Esophagus muscularis mucosa (tissue), 4 donors: Measurements from ENCODE around the gene EPHA2. TPM values are rescaled to one million over a fixed set of nuclear protein-coding genes. Genes with fewer than 3 reads are reported as not detected.

Experiments used
- DNase-seq: peaks from one replicate; pipeline ENCODE4 v3.0.0-alpha.2; 2017; ENCODE audit errors: extremely low spot score
- H3K27ac ChIP-seq, 4 donors: fragments of 200-600 bp; sonication (generic); replicated peaks in 1 of 4; 1 replicate in 3 of 4; 2 replicates in 1 of 4; pipeline ENCODE4 v1.5.1; 2016 to 2019; ENCODE audit warnings: mild to moderate bottlenecking in 1 of 4
- H3K27me3 ChIP-seq, 4 donors: fragments of 200-600 bp; sonication (generic); one replicate each; pipeline versions ENCODE4 v1.5.1 to v1.6.0; 2016 to 2019
- H3K36me3 ChIP-seq, 4 donors: fragments of 200-600 bp; sonication (generic); one replicate each; pipeline ENCODE4 v1.5.1; 2016 to 2019
- H3K4me1 ChIP-seq, 4 donors: fragments of 200-600 bp; sonication (generic); one replicate each; pipeline ENCODE4 v1.5.1; 2016 to 2019
- H3K4me3 ChIP-seq, 4 donors: fragments of 200-600 bp; sonication (generic); 1 replicate in 2 of 4; 2 replicates in 2 of 4; pipeline ENCODE4 v1.5.1; 2016 to 2019; ENCODE audit warnings: mild to moderate bottlenecking in 4 of 4, moderate library complexity in 1 of 4
- H3K9me3 ChIP-seq, 4 donors: fragments of 200-600 bp; sonication (generic); 1 replicate in 3 of 4; 2 replicates in 1 of 4; pipeline ENCODE4 v1.5.1; 2016 to 2019
- EP300 ChIP-seq: sonication (generic); formaldehyde crosslinking; IDR thresholded peaks from one replicate; pipeline ENCODE4 v1.6.1; 2017; ENCODE audit warnings: antibody characterized with exemption
- POLR2A ChIP-seq: fragments of 450-650 bp; IDR thresholded peaks from one replicate; pipeline ENCODE4 v1.6.1; 2017; ENCODE audit warnings: antibody characterized with exemption, moderate library complexity, mild to moderate bottlenecking, low read depth
- POLR2AphosphoS5 ChIP-seq, 2 donors: sonication (generic); formaldehyde crosslinking; IDR thresholded peaks; one replicate each; pipeline ENCODE4 v1.6.1; 2017; ENCODE audit warnings: antibody characterized with exemption in 2 of 2
- WGBS: methylation state at CpG from one replicate; pipeline ENCODE4 v1.1.5; 2018; 5-methylcytosine and 5-hydroxymethylcytosine counted together
- intact Hi-C: fragments of 100-400 bp; cut with DNase I; formaldehyde crosslinking; loops from one replicate; pipeline ENCODE4 v1.15.1; 2023
- total RNA-seq, 4 donors: library from RNA; depleted of rRNA; stranded (reverse); fragments of >200 nt; gene quantifications; one replicate each; pipeline versions ENCODE4 v1.1.0 to v1.2.1, GENCODE V29; 2016
- TF ChIP-seq, protein P1 (sequence below), 3 experiments: fragments of 200-600 bp in 2 of 3; fragments of 450-650 bp in 1 of 3; sonication (generic) in 2 of 3; IDR thresholded peaks; one replicate each; pipeline ENCODE4 v1.5.1; 2017 to 2019; ENCODE audit warnings: antibody characterized with exemption in 3 of 3, mild to moderate bottlenecking in 2 of 3, moderate library complexity in 1 of 3

Gene EPHA2
- total RNA-seq, 4 donors from 2014 or later = 5.8 to 15.7 (median 11.3) TPM

DNA sequence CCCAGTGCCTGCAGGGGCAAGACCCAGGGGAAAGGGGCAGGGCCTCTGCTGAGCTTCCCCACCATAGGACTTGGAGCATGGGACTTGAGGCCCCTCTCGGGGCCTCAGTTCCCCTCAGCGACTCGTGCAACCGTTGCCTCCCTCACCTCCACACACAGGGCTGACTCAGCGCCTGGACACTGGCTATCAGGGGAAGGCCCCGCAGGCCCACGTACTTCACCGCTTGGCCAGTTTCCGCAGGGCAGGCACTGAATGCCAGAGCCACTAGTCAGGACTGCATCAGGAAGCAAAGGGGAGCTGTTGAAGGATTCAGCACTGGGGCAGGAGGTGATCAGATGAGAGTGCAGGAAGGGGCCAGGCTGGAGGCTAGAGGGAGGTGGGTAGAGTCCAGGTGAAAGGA, 66.9 kb downstream of the EPHA2 start:
- Histone ChIP-seq H3K27me3 (no peaks in the 10 kb centered on the region), H3K4me3 (no peak overlapping the region), H3K36me3 (no peaks in the 10 kb centered on the region), H3K27ac (no peak overlapping the region), H3K4me1 (peaks cover 0 to 17% (median 3%) of the 10 kb centered on the region in 4 donors), H3K9me3 (no peaks in the 10 kb centered on the region)
- DNase-seq = no peak
- WGBS = no CpG with 5 or more reads among the region's 9 CpGs
- intact Hi-C loops = loop anchor here (5.0 kb wide), 1 partner anchor 38 kb away; no protein-coding TSS in a partner anchor
- TF ChIP-seq POLR2AphosphoS5 (IDR thresholded peaks at IDR 0.05) (no peak), POLR2A (no peak), EP300 (no peak)
- TF ChIP-seq, protein P1, sequence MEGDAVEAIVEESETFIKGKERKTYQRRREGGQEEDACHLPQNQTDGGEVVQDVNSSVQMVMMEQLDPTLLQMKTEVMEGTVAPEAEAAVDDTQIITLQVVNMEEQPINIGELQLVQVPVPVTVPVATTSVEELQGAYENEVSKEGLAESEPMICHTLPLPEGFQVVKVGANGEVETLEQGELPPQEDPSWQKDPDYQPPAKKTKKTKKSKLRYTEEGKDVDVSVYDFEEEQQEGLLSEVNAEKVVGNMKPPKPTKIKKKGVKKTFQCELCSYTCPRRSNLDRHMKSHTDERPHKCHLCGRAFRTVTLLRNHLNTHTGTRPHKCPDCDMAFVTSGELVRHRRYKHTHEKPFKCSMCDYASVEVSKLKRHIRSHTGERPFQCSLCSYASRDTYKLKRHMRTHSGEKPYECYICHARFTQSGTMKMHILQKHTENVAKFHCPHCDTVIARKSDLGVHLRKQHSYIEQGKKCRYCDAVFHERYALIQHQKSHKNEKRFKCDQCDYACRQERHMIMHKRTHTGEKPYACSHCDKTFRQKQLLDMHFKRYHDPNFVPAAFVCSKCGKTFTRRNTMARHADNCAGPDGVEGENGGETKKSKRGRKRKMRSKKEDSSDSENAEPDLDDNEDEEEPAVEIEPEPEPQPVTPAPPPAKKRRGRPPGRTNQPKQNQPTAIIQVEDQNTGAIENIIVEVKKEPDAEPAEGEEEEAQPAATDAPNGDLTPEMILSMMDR (IDR thresholded peaks at IDR 0.05) = no peak

DNA sequence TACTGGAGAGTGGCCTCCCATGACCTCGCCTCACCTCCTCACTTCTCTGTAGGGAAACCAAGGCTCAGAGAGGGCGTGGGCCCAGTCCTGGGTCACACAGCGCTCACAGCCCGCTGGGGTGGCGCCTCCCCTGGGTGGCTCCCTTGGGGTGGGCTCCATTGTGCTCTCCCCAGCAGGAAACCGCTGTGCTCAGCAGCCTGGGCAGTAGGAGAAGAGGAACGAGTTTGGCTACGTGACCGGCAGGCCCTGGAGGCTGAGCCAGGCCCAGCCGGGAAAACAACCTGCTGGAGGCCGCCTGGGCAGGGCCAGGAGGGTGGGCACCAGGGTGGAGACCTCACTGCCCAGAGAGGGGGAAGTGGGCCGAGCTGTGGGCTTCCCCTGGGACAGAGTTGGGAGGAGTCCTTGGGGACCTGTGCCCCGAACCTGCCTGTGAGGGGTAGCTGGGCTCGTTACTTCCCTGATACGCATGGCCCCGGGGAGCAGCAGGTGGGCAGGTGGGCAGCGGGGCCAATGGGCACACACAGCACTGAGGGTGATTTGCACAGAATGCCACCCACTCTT, 67.4 kb downstream of the EPHA2 start:
- Histone ChIP-seq H3K36me3 (no peaks in the 10 kb centered on the region), H3K4me3 (no peak overlapping the region), H3K27me3 (no peaks in the 10 kb centered on the region), H3K27ac (no peak overlapping the region), H3K9me3 (no peaks in the 10 kb centered on the region), H3K4me1 (peaks cover 0 to 17% (median 3%) of the 10 kb centered on the region in 4 donors)
- DNase-seq = no peak
- TF ChIP-seq POLR2A = no peak
- no peak for TF ChIP-seq POLR2AphosphoS5 (IDR thresholded peaks at IDR 0.05)
- TF ChIP-seq EP300 = no peak
- TF ChIP-seq, protein P1 (IDR thresholded peaks at IDR 0.05) = no peak
- intact Hi-C loops = loop anchor here (5.0 kb wide), 1 partner anchor 39 kb away; no protein-coding TSS in a partner anchor
- WGBS = 91% methylated on average over 11 of the region's 17 CpGs

DNA sequence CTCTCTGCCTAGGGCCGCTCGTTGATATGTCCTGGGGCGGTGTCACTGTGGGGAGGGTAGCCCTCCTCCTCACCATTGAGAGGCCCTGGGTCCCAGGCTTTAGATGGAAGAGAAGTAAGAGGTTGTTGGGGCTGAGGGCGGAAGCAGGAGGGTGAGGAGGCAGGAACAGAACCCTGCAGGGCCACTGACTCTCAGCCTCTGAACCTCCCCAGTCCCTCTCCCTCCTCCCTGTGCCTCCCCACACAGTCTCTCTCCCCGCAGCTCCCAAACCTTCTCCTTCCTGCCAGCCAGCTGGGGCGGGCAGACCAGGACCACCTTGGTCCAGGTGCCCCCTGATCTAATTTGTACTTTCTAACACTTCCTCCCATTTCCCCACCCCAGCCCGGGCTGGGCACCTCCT, 68.1 kb downstream of the EPHA2 start:
- no peaks in the 10 kb centered on the region for H3K9me3 ChIP-seq
- TF ChIP-seq, protein P1 (IDR thresholded peaks at IDR 0.05) = no peak
- TF ChIP-seq POLR2A (no peak), POLR2AphosphoS5 (IDR thresholded peaks at IDR 0.05) (no peak), EP300 (no peak)
- no peak overlapping the region for H3K4me3 ChIP-seq
- H3K27ac ChIP-seq = no peak overlapping the region
- H3K36me3 ChIP-seq = no peaks in the 10 kb centered on the region
- intact Hi-C loops = loop anchor here (5.0 kb wide), 1 partner anchor 40 kb away; no protein-coding TSS in a partner anchor
- peaks cover 0 to 19% (median 3%) of the 10 kb centered on the region in 4 donors for H3K4me1 ChIP-seq
- no peaks in the 10 kb centered on the region for H3K27me3 ChIP-seq
- 77% methylated on average over 7 of the region's 7 CpGs for WGBS
- no peak for DNase-seq

DNA sequence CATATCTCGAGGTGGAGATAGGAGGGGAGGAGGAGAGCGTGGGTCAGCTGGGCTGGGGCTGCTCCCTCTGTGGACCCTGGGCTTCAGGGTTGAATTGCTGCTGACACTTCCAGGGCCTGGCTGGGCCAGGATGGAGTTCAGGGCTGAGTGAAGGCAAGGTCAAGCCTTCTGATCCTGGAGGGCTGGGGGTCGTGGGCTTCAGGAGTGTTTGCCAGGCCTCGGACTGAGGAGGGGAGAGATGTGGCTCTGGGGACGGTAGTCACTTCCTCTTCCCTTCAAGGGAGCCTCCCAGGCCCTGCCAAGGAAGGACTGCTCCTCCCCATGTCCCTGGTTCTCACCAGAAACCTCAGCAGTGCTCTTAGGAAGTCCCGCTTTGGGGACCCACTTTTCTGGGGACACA, 70.3 kb downstream of the EPHA2 start:
- Histone ChIP-seq H3K4me3 (no peak overlapping the region), H3K27ac (no peak overlapping the region), H3K9me3 (no peaks in the 10 kb centered on the region), H3K4me1 (peaks cover 0 to 28% (median 7%) of the 10 kb centered on the region in 4 donors), H3K36me3 (no peaks in the 10 kb centered on the region), H3K27me3 (no peaks in the 10 kb centered on the region)
- DNase-seq = no peak
- WGBS = 75% methylated on average over 6 of the region's 6 CpGs
- intact Hi-C loops = loop anchor here (5.0 kb wide), 1 partner anchor 42 kb away; no protein-coding TSS in a partner anchor
- TF ChIP-seq EP300 (no peak), POLR2AphosphoS5 (IDR thresholded peaks at IDR 0.05) (no peak), POLR2A (no peak)
- TF ChIP-seq, protein P1 (IDR thresholded peaks at IDR 0.05) = no peak

DNA sequence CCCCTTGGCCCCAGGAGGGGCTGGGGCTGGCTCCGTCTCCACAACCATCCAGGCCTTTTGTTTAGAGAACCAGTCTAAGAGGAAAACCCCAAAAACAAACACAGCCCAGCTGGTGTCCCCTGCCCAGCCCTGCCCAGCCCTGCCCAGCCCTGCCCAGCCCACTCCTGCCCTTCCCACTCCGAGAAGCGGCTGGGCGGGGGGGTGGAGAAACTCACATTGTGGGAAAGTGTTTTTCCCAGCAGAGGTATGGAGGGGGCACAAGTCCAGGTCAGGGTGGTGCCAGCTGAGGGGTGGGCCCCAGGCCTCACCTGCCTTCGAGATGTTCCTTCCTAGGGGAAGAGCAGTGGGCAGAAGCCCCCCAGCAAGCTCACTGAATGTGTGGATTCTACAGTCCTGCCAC, 72.4 kb downstream of the EPHA2 start:
- Histone ChIP-seq H3K27ac (no peak overlapping the region), H3K9me3 (no peaks in the 10 kb centered on the region), H3K4me1 (peaks cover 9 to 32% (median 16%) of the 10 kb centered on the region in 4 donors), H3K36me3 (no peaks in the 10 kb centered on the region), H3K4me3 (no peak overlapping the region), H3K27me3 (no peaks in the 10 kb centered on the region)
- WGBS = no CpG with 5 or more reads among the region's 5 CpGs
- no peak for DNase-seq
- TF ChIP-seq POLR2A = no peak
- no peak for TF ChIP-seq EP300
- TF ChIP-seq, protein P1 (IDR thresholded peaks at IDR 0.05) = no peak
- TF ChIP-seq POLR2AphosphoS5 (IDR thresholded peaks at IDR 0.05) = no peak
- intact Hi-C loops = no loop called here
